Endothelial cell of umbilical vein (primary cell): Measurements from ENCODE around the gene TCN2. TPM values are rescaled to one million over a fixed set of nuclear protein-coding genes. Genes with fewer than 3 reads are reported as not detected.
A peak's percentile ranks its signal among the peaks of the same experiment; 100 is the strongest.

Source experiments
- BruUV-seq: library from RNA; stranded (reverse); fragments of 400-500 nt; replicated peaks from 2 replicates; lab custom pipeline; 2021; lab: Mats Ljungman, UMichigan
- CTCF ChIA-PET: fragments of 300-600, 350-600 bp; sonication (Branson Sonifier 250); formaldehyde crosslinking; loops from one replicate; lab custom pipeline; 2021; ENCODE audit warnings: antibody characterized with exemption, inconsistent platforms; lab: Charles Lee
- POLR2A ChIA-PET: fragments of 300-600, 350-600 bp; sonication (Branson Sonifier 250); formaldehyde crosslinking; loops from one replicate; lab custom pipeline; 2021; ENCODE audit warnings: antibody characterized with exemption, inconsistent platforms; lab: Charles Lee
- DNase-seq: peaks from one replicate; pipeline ENCODE4 v3.0.0-alpha.2; 2011; ENCODE audit warnings: low read depth, low spot score
- FAIRE-seq: peaks from 2 replicates; lab custom pipeline; 2011; peaks lifted over from hg19 to GRCh38; lab: Jason Lieb, UNC
- H2AFZ ChIP-seq: 2 replicates; pipeline ENCODE4 v1.6.0; 2012; ENCODE audit warnings: low read depth, low read length, control low read depth, inconsistent platforms
- H3K27ac ChIP-seq: 2 replicates; pipeline ENCODE4 v1.5.1; 2011; ENCODE audit warnings: low read depth, mild to moderate bottlenecking, control low read depth, low read length, moderate library complexity; ENCODE audit not compliant: insufficient read depth
- H3K27me3 ChIP-seq, 2 experiments: 2 replicates each; pipeline versions ENCODE4 v1.6.0 to v1.6.1; 2011; ENCODE audit warnings: low read length in 2 of 2, mixed read lengths in 1 of 2; ENCODE audit not compliant: control insufficient read depth in 2 of 2, insufficient read depth in 2 of 2
- H3K36me3 ChIP-seq, 2 experiments: 2 replicates in 1 of 2; 3 replicates in 1 of 2; pipeline ENCODE4 v1.5.1; 2011; ENCODE audit warnings: low read length in 2 of 2, mild to moderate bottlenecking in 1 of 2, moderate library complexity in 1 of 2; ENCODE audit not compliant: control insufficient read depth in 2 of 2, insufficient read depth in 2 of 2; ENCODE audit errors: extremely low read depth in 1 of 2
- H3K4me1 ChIP-seq: 3 replicates; pipeline ENCODE4 v1.5.1; 2011; ENCODE audit warnings: mild to moderate bottlenecking, low read length; ENCODE audit not compliant: control insufficient read depth, insufficient read depth; ENCODE audit errors: extremely low read depth
- H3K4me2 ChIP-seq: 2 replicates; pipeline ENCODE4 v1.6.1; 2011; ENCODE audit warnings: low read length, control low read depth, mixed read lengths; ENCODE audit not compliant: insufficient read depth
- H3K4me3 ChIP-seq, 3 experiments: fragments of 200-600 bp in 1 of 3; sonication (generic), shearing (Covaris generic) in 1 of 3; replicated peaks in 1 of 3; 2 replicates each; pipeline ENCODE4 v1.5.1; 2011 to 2016; ENCODE audit warnings: control low read depth in 3 of 3, low read length in 3 of 3, mild to moderate bottlenecking in 2 of 3, inconsistent platforms in 1 of 3, low read depth in 1 of 3, moderate library complexity in 1 of 3; ENCODE audit not compliant: insufficient read depth in 1 of 3
- H3K79me2 ChIP-seq: 2 replicates; pipeline ENCODE4 v1.6.0; 2012; ENCODE audit warnings: low read length, inconsistent platforms; ENCODE audit not compliant: control insufficient read depth, insufficient read depth
- H3K9ac ChIP-seq: replicated peaks from 2 replicates; pipeline ENCODE3; 2011; ENCODE audit warnings: low read length, control low read depth; ENCODE audit not compliant: insufficient read depth; ENCODE audit errors: extremely low read depth
- H3K9me1 ChIP-seq: replicated peaks from 3 replicates; pipeline ENCODE4 v1.6.0; 2011; ENCODE audit warnings: mild to moderate bottlenecking, low read length; ENCODE audit not compliant: control insufficient read depth, insufficient read depth; ENCODE audit errors: extremely low read depth
- H3K9me3 ChIP-seq: replicated peaks from 2 replicates; pipeline ENCODE4 v1.5.1; 2012; ENCODE audit warnings: low read length, inconsistent platforms; ENCODE audit not compliant: control insufficient read depth, insufficient read depth
- H4K20me1 ChIP-seq: replicated peaks from 2 replicates; pipeline ENCODE3; 2011; ENCODE audit warnings: mild to moderate bottlenecking, low read length; ENCODE audit not compliant: control insufficient read depth, insufficient read depth; ENCODE audit errors: extremely low read depth
- CTCF ChIP-seq, 2 donors: IDR thresholded peaks; 1 replicate in 1 of 2; 2 replicates in 1 of 2; pipeline ENCODE4 v1.5.1; 2011; ENCODE audit warnings: low read length in 2 of 2, mild to moderate bottlenecking in 2 of 2, moderate library complexity in 2 of 2, control low read depth in 1 of 2, inconsistent platforms in 1 of 2, low read depth in 1 of 2; ENCODE audit not compliant: insufficient read depth in 1 of 2; ENCODE audit errors: extremely low read depth in 1 of 2
- JUN ChIP-seq: IDR thresholded peaks from 2 replicates; pipeline ENCODE4 v1.6.1; 2011; ENCODE audit warnings: borderline replicate concordance, low read depth; ENCODE audit not compliant: insufficient read length, insufficient read depth
- MAX ChIP-seq: IDR thresholded peaks from 2 replicates; pipeline ENCODE4 v1.6.1; 2011; ENCODE audit not compliant: insufficient read depth, insufficient read length
- POLR2AphosphoS5 ChIP-seq: IDR thresholded peaks from 2 replicates; pipeline ENCODE4 v1.6.1; 2012; ENCODE audit warnings: low read depth, mild to moderate bottlenecking, control low read depth, low read length, moderate library complexity; ENCODE audit not compliant: insufficient read depth
- dilution Hi-C: fragments of 300-500 bp; cut with MboI; formaldehyde crosslinking; loops from one replicate; pipeline ENCODE4 v1.15.0; 2019; ENCODE audit warnings: low sequenced_read_pairs; ENCODE audit not compliant: extremely low pct_ligation_motif_present
- intact Hi-C: fragments of 100-400 bp; cut with micrococcal nuclease; formaldehyde crosslinking; loops from one replicate; pipeline ENCODE4 v1.10.0; 2022
- polyA plus RNA-seq, 4 experiments: library from polyadenylated mRNA; depleted of rRNA in 3 of 4; stranded (reverse) in 3 of 4; unstranded in 1 of 4; fragments of >200 nt; gene quantifications; 2 replicates each; pipeline versions ENCODE4 v1.2.1 to v1.2.3, GENCODE V29; 2011 to 2012; ENCODE audit warnings: missing spikeins in 1 of 4
- total RNA-seq: library from RNA; stranded (reverse); gene quantifications from 2 replicates; pipeline ENCODE4 v1.2.3, GENCODE V29; 2021

Gene TCN2
- total and polyA plus RNA-seq, 2 donors (not counting 3 experiments of a cell fraction or from before 2014, with no cell fraction given), result 80.6 to 188 TPM

- no TSS peak for BruUV-seq
- FAIRE-seq (peak; percentile 66), DNase-seq (peak; percentile 56)
- no peak overlapping the region for H3K4me2 ChIP-seq
- H3K4me3 ChIP-seq, result no peak overlapping the region
- H3K36me3 ChIP-seq, result peaks cover 0 to 3% of the 10 kb centered on the region in 2 experiments
- no peak for TF ChIP-seq JUN
- no peak for TF ChIP-seq MAX
- no peak for TF ChIP-seq CTCF (IDR thresholded peaks at IDR 0.05; ENCODE audit: extremely low read depth in 1 of 2, insufficient read depth in 1 of 2, low read depth in 1 of 2, low read length in 2 of 2)
- TF ChIP-seq POLR2AphosphoS5, result no peak
- H3K79me2 ChIP-seq, result peaks cover 3% of the 10 kb centered on the region
- dilution Hi-C loops, result no loop called here
- peaks cover 11% of the 10 kb centered on the region for H3K4me1 ChIP-seq
- H3K9me3 ChIP-seq, result no peaks in the 10 kb centered on the region
- no peaks in the 10 kb centered on the region for H4K20me1 ChIP-seq
- ChIA-PET POLR2A (interaction anchor here (1.5 kb wide), 1 partner anchor 15 kb away, joined by 6 read pairs; the partner anchor contains the start of gene SLC35E4), CTCF (interaction anchor here (1.1 to 5.1 kb wide), 4 partner anchors 16 to 104 kb away, joined by 3 to 32 read pairs (median 16); partner anchors contain the start of genes DUSP18 and SLC35E4)
- H3K9me1 ChIP-seq, result no peaks in the 10 kb centered on the region
- H3K9ac ChIP-seq, result no peak overlapping the region
- no peak overlapping the region for H3K27ac ChIP-seq
- H2AFZ ChIP-seq, result no peak overlapping the region
- intact Hi-C loops, result no loop called here
- H3K27me3 ChIP-seq, result no peaks in the 10 kb centered on the region
Measured at GRCh38 chr22:30650508-30651116, 43.6 kb downstream of the TCN2 start.
